Breast epithelium (tissue), 4 donors: ENCODE measurements around the gene ACSL1. TPM values are rescaled to one million over a fixed set of nuclear protein-coding genes. Genes with fewer than 3 reads are reported as not detected.

Experiments used
- DNase-seq, 2 donors: peaks; one replicate each; pipeline ENCODE4 v3.0.0-alpha.2; 2019; ENCODE audit warnings: low spot score in 2 of 2
- H3K27ac ChIP-seq, 2 donors: fragments of 200-600 bp; sonication (generic) in 1 of 2; one replicate each; pipeline ENCODE4 v1.5.1; 2016 to 2019; ENCODE audit warnings: mild to moderate bottlenecking in 1 of 2
- H3K27me3 ChIP-seq, 2 donors: fragments of 200-600 bp; sonication (generic) in 1 of 2; one replicate each; pipeline versions ENCODE4 v1.5.1 to v1.6.0; 2017 to 2019; ENCODE audit warnings: control low read depth in 1 of 2, mild to moderate bottlenecking in 1 of 2
- H3K36me3 ChIP-seq: fragments of 200-600 bp; one replicate; pipeline ENCODE4 v1.5.1; 2019
- H3K4me1 ChIP-seq, 2 donors: fragments of 200-600 bp; sonication (generic); one replicate each; pipeline ENCODE4 v1.5.1; 2016 to 2019; ENCODE audit warnings: control low read depth in 1 of 2
- H3K4me3 ChIP-seq, 3 donors: fragments of 200-600 bp; sonication (generic); 1 replicate in 2 of 3; 2 replicates in 1 of 3; pipeline ENCODE4 v1.5.1; 2016 to 2019; ENCODE audit warnings: mild to moderate bottlenecking in 3 of 3, moderate library complexity in 2 of 3
- H3K9me3 ChIP-seq, 2 donors: fragments of 200-600 bp; sonication (generic) in 1 of 2; one replicate each; pipeline ENCODE4 v1.5.1; 2016 to 2019; ENCODE audit warnings: control low read depth in 1 of 2
- POLR2A ChIP-seq: fragments of 450-650 bp; IDR thresholded peaks from one replicate; pipeline ENCODE4 v1.6.1; 2016; ENCODE audit warnings: antibody characterized with exemption, mild to moderate bottlenecking, moderate library complexity
- POLR2AphosphoS5 ChIP-seq, 3 donors: sonication (generic); formaldehyde crosslinking; IDR thresholded peaks; one replicate each; pipeline ENCODE4 v1.6.1; 2017; ENCODE audit warnings: antibody characterized with exemption in 3 of 3
- intact Hi-C: fragments of 100-400 bp; cut with DNase I; formaldehyde crosslinking; loops from one replicate; pipeline ENCODE4 v1.15.1; 2023; ENCODE audit warnings: low total_unique reads
- total RNA-seq, 3 donors: library from RNA; depleted of rRNA; stranded (reverse); fragments of >200 nt; gene quantifications; one replicate each; pipeline ENCODE4 v1.1.0, GENCODE V29; 2016
- TF ChIP-seq, protein P1 (sequence below), 3 donors: fragments of 450-650 bp; IDR thresholded peaks; one replicate each; pipeline ENCODE4 v1.5.1; 2016 to 2017; ENCODE audit warnings: antibody characterized with exemption in 3 of 3, mild to moderate bottlenecking in 3 of 3, moderate library complexity in 3 of 3

Gene ACSL1
- total RNA-seq, 3 donors from 2014 or later = 167 to 797 (median 254) TPM

DNA sequence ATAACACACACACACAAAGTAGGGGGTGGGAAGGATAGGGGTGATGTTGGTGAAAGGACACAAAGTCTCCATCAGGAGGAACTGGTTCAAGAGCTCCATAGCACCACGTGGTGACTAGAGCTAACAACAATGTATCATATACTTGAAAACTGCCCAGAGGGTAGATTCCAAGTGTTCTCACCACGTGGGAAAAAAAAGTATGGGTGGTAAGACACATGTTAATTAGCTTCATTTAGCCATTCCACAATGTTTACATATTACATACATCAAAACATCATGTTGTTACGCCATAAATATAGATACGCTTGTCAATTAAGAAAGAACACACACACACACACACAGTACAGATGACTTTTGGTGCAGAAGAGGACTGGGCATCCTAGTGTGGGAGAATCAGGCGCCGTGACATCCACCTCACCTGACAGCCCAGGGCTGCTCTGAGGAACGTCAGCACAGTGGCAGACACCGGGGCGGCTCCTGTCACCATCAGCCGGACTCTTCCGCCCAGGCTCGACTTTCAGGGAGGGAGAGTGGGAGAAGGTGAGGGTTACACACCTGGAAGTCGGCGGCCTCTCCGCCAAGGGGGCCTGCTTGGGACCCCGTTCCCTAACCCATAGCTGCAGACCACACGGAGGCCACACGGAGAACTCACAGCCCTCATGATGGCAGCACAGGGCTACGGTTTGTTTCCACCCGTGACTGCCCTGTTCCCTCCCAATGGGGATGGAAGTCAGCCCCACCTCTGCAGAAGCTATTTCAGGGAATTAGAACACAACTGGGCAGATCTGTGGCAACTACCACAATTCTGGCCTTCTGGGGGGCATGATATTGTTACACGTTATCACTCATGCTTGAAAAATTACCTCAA lies 60.1 kb downstream of the ACSL1 start:
- H3K27ac ChIP-seq = no peak overlapping the region
- intact Hi-C loops = no loop called here
- H3K4me3 ChIP-seq = no peak overlapping the region
- no peaks in the 10 kb centered on the region for H3K36me3 ChIP-seq
- DNase-seq = no peak
- TF ChIP-seq POLR2AphosphoS5 (IDR thresholded peaks at IDR 0.05) (no peak), POLR2A (no peak)
- TF ChIP-seq, protein P1, sequence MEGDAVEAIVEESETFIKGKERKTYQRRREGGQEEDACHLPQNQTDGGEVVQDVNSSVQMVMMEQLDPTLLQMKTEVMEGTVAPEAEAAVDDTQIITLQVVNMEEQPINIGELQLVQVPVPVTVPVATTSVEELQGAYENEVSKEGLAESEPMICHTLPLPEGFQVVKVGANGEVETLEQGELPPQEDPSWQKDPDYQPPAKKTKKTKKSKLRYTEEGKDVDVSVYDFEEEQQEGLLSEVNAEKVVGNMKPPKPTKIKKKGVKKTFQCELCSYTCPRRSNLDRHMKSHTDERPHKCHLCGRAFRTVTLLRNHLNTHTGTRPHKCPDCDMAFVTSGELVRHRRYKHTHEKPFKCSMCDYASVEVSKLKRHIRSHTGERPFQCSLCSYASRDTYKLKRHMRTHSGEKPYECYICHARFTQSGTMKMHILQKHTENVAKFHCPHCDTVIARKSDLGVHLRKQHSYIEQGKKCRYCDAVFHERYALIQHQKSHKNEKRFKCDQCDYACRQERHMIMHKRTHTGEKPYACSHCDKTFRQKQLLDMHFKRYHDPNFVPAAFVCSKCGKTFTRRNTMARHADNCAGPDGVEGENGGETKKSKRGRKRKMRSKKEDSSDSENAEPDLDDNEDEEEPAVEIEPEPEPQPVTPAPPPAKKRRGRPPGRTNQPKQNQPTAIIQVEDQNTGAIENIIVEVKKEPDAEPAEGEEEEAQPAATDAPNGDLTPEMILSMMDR (IDR thresholded peaks at IDR 0.05) = no peak
- H3K27me3 ChIP-seq = no peaks in the 10 kb centered on the region
- H3K4me1 ChIP-seq = no peaks in the 10 kb centered on the region
- H3K9me3 ChIP-seq = no peaks in the 10 kb centered on the region

DNA sequence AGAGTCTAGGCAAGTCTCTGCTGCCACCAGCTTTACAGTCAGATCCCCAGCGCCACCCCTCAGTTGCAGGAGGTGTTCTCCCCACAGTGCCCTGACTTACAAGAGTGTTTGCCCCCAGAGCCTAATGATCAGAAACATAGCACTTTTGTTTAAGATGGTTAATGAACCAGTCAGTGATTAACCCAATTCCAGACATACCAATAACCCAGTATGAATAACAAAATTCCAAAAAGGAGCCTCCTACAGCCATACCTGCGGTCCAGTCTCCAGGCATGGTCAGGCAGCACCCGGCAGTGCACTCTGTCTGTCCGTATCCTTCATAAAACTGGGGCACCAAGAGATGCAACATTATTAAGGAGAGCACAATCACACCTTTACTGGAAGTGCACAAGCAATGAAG lies 61.2 kb downstream of the ACSL1 start:
- Histone ChIP-seq H3K4me3 (no peak overlapping the region), H3K4me1 (no peaks in the 10 kb centered on the region), H3K36me3 (no peaks in the 10 kb centered on the region), H3K27me3 (no peaks in the 10 kb centered on the region), H3K9me3 (no peaks in the 10 kb centered on the region), H3K27ac (no peak overlapping the region)
- intact Hi-C loops = no loop called here
- no peak for DNase-seq
- TF ChIP-seq POLR2AphosphoS5 (IDR thresholded peaks at IDR 0.05) (no peak), POLR2A (no peak)
- TF ChIP-seq, protein P1 (IDR thresholded peaks at IDR 0.05) = no peak

DNA sequence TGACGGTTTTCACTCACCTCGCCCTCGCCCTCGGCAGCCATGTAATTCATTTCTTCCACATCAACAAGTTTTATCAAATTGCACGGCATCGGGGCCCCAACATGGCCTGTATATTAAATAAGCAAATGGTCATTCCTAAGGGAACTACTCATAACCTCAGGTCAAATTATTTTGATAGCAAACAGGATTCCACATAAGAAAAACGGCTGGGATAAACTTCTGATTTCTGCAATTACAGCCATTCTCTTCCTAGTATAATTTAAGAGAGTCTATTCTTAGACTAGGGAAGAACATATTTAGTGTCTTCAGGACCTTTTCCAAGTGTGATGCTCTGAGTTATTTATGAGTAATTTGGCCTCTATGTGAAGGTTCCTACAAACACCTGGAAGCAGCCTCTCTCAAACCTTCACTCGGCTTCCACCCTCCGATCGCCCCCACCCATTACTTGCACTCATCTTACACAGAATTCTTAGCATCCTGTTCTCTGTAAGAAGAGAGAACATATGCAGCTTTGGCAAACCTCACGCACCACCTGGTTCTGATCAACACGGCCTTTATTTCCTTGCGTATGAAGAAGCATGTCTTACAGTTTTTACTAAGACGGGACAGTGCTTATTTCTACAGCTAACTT lies 62.5 kb downstream of the ACSL1 start:
- peak overlapping the region in 1 of 2 donors; percentile 58 for H3K27ac ChIP-seq
- no peaks in the 10 kb centered on the region for H3K27me3 ChIP-seq
- intact Hi-C loops = no loop called here
- H3K9me3 ChIP-seq = no peaks in the 10 kb centered on the region
- TF ChIP-seq, protein P1 (IDR thresholded peaks at IDR 0.05) = no peak
- TF ChIP-seq POLR2A (no peak), POLR2AphosphoS5 (IDR thresholded peaks at IDR 0.05) (no peak)
- no peaks in the 10 kb centered on the region for H3K4me1 ChIP-seq
- H3K4me3 ChIP-seq = no peak overlapping the region
- no peak for DNase-seq
- H3K36me3 ChIP-seq = no peaks in the 10 kb centered on the region

DNA sequence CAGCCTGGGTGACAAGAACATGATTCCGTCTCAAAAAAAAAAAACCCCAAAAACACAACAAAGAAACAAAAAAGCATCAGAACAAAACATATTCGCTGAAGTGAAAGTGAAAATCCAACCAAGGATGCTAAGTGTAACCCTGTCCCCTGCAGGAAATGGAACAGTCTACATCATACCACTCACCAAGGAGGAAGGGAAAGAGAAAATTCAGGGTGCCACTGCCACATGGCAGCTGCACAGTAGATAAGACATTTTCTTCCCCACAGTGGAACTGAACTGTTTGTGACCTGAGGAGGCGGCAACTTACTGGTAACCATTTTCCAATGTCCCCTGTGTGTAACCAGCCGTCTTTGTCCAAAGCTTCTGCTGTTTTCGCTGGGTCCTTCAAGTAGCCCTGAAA lies 63.7 kb downstream of the ACSL1 start:
- Histone ChIP-seq H3K4me3 (no peak overlapping the region), H3K27ac (no peak overlapping the region), H3K9me3 (no peaks in the 10 kb centered on the region), H3K36me3 (no peaks in the 10 kb centered on the region), H3K27me3 (no peaks in the 10 kb centered on the region), H3K4me1 (no peaks in the 10 kb centered on the region)
- intact Hi-C loops = no loop called here
- DNase-seq = no peak
- TF ChIP-seq POLR2AphosphoS5 (IDR thresholded peaks at IDR 0.05) (no peak), POLR2A (no peak)
- TF ChIP-seq, protein P1 (IDR thresholded peaks at IDR 0.05) = no peak

DNA sequence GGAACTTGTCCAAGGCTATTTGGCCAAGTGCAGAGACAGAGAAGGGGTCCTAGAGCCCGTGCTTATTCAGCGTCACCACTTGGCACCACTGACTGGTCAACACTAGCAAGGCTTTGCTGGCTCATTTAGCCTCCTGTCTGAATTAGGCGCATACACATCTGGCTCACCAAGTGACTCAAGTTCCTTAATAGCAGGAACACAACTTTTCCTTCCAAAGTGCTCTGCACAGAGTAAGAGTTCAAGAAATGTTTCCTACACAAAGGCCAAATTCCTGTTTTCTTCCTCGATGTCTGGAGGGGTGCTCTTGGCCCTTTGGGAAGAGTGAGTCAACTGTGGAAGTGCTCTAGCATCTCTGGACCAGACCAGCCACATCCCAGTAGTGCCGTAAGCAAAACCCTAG lies 65.1 kb downstream of the ACSL1 start:
- Histone ChIP-seq H3K9me3 (no peaks in the 10 kb centered on the region), H3K4me1 (no peaks in the 10 kb centered on the region), H3K27me3 (no peaks in the 10 kb centered on the region), H3K4me3 (no peak overlapping the region), H3K36me3 (no peaks in the 10 kb centered on the region), H3K27ac (no peak overlapping the region)
- no peak for TF ChIP-seq POLR2A
- TF ChIP-seq, protein P1 (IDR thresholded peaks at IDR 0.05) = no peak
- no peak for TF ChIP-seq POLR2AphosphoS5 (IDR thresholded peaks at IDR 0.05)
- intact Hi-C loops = no loop called here
- DNase-seq = no peak
